GM21723 (cell line): ENCODE measurements around the gene CSNK2A2.
A peak's percentile ranks its signal among the peaks of the same experiment; 100 is the strongest.

ENCODE experiments used
- ATAC-seq: cut with Tn5 transposase; IDR thresholded peaks from one replicate; pipeline ENCODE4 v1.9.1; 2021; ENCODE audit warnings: mild to moderate bottlenecking, moderate library complexity; ENCODE audit not compliant: unreplicated experiment

Gene CSNK2A2

GRCh38 chr16:58198022-58198683, at the start of gene CSNK2A2:
Gene CSNK2A2 (minus strand): TSS chr16:58198106. CDS start chr16:58197736, 370 bp downstream.
- ATAC-seq = peak; percentile 87

- peak; percentile 92 for ATAC-seq
Measured at GRCh38 chr16:58243528-58244004, 45.7 kb upstream of the CSNK2A2 start.

GRCh38 chr16:58236831-58237230, 38.9 kb upstream of the CSNK2A2 start:
- peak; percentile 19 for ATAC-seq

GRCh38 chr16:58236231-58236690, 38.4 kb upstream of the CSNK2A2 start:
- peak; percentile 98 for ATAC-seq

GRCh38 chr16:58235663-58236062, 37.8 kb upstream of the CSNK2A2 start:
- ATAC-seq = no peak

GRCh38 chr16:58234831-58235595, 37.1 kb upstream of the CSNK2A2 start:
- no peak for ATAC-seq

GRCh38 chr16:58230259-58230658, 32.4 kb upstream of the CSNK2A2 start:
- no peak for ATAC-seq

GRCh38 chr16:58226790-58227189, 28.9 kb upstream of the CSNK2A2 start:
- ATAC-seq = no peak

- ATAC-seq = no peak
Measured at GRCh38 chr16:58225965-58226602, 28.2 kb upstream of the CSNK2A2 start.

GRCh38 chr16:58222532-58223316, 24.8 kb upstream of the CSNK2A2 start:
- ATAC-seq = no peak

GRCh38 chr16:58219432-58219831, 21.5 kb upstream of the CSNK2A2 start:
- ATAC-seq = no peak

- no peak for ATAC-seq
Measured at GRCh38 chr16:58218786-58219185, 20.9 kb upstream of the CSNK2A2 start.

GRCh38 chr16:58217311-58217925, 19.5 kb upstream of the CSNK2A2 start:
- no peak for ATAC-seq

- peak; percentile 45 for ATAC-seq
Measured at GRCh38 chr16:58212824-58213655, 15.1 kb upstream of the CSNK2A2 start.

GRCh38 chr16:58211846-58212245, 13.9 kb upstream of the CSNK2A2 start:
- no peak for ATAC-seq

GRCh38 chr16:58211245-58211644, 13.3 kb upstream of the CSNK2A2 start:
- ATAC-seq = no peak

- ATAC-seq = no peak
Measured at GRCh38 chr16:58205276-58206036, 7.5 kb upstream of the CSNK2A2 start.

- ATAC-seq = no peak
Measured at GRCh38 chr16:58201163-58201562, 3.3 kb upstream of the CSNK2A2 start.
